Activated naive CD4-positive, alpha-beta T cell treated with anti-CD3 and anti-CD28 coated beads for 36 hours (primary cell): ENCODE data around the gene ELOVL2. TPM values are rescaled to one million over a fixed set of nuclear protein-coding genes. Genes with fewer than 3 reads are reported as not detected.

ENCODE experiments used
- CTCF ChIA-PET: fragments of 350-600 bp; sonication (Branson Sonifier 250); formaldehyde crosslinking; loops from one replicate; lab custom pipeline; 2021; ENCODE audit warnings: antibody characterized with exemption; lab: Charles Lee
- DNase-seq: peaks from one replicate; pipeline ENCODE4 v3.0.0-alpha.2; 2020
- H3K27ac Mint-ChIP-seq: one replicate; pipeline ENCODE4 v1.8.0; 2021; ENCODE audit warnings: mild to moderate bottlenecking, mixed read lengths
- H3K27me3 Mint-ChIP-seq: one replicate; pipeline ENCODE4 v1.8.0; 2021; ENCODE audit warnings: low read depth, mixed read lengths
- H3K36me3 Mint-ChIP-seq: one replicate; pipeline ENCODE4 v1.8.0; 2021; ENCODE audit warnings: low read depth, mixed read lengths
- H3K4me1 Mint-ChIP-seq: one replicate; pipeline ENCODE4 v1.8.0; 2021; ENCODE audit warnings: low read depth, mixed read lengths
- H3K4me3 Mint-ChIP-seq: one replicate; pipeline ENCODE4 v1.8.0; 2021; ENCODE audit warnings: mild to moderate bottlenecking, moderate library complexity, mixed read lengths
- H3K9me3 Mint-ChIP-seq: one replicate; pipeline ENCODE4 v1.8.0; 2021; ENCODE audit warnings: mixed read lengths
- intact Hi-C: fragments of 100-400 bp; cut with micrococcal nuclease; formaldehyde crosslinking; loops from one replicate; pipeline ENCODE4 v1.15.1; 2023
- total RNA-seq, 2 experiments: library from RNA; stranded (reverse); gene quantifications; one replicate each; pipeline ENCODE4 v1.2.3, GENCODE V29; 2021

The ELOVL2 gene
- total RNA-seq, 2 experiments from 2014 or later = not detected

DNA sequence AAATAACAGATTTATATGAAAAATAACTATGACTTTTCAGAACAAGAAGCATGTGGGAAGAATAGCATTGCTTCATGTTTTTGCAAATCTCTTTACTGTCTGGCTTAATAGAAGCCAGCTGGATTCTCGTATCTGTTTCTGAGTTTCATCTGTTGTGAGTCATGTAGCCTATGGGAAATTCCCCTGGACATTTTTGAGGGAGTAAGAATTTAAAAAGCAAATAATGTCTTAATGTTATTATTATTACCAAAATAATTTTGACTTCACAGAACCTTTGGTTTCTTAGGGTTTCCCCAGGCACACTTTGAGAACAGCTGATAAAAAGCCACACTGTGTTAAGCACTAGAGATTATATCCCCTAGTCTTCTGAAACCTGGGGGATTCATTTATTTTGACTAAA lies 81.4 kb downstream of the ELOVL2 start:
- no peak for DNase-seq
- H3K4me3 Mint-ChIP-seq = no peak overlapping the region
- H3K4me1 Mint-ChIP-seq = no peaks in the 10 kb centered on the region
- intact Hi-C loops = no loop called here
- H3K9me3 Mint-ChIP-seq = peaks cover 3% of the 10 kb centered on the region
- CTCF ChIA-PET = no interaction called here
- peaks cover 2% of the 10 kb centered on the region for H3K36me3 Mint-ChIP-seq
- H3K27me3 Mint-ChIP-seq = peaks cover 11% of the 10 kb centered on the region
- no peak overlapping the region for H3K27ac Mint-ChIP-seq

DNA sequence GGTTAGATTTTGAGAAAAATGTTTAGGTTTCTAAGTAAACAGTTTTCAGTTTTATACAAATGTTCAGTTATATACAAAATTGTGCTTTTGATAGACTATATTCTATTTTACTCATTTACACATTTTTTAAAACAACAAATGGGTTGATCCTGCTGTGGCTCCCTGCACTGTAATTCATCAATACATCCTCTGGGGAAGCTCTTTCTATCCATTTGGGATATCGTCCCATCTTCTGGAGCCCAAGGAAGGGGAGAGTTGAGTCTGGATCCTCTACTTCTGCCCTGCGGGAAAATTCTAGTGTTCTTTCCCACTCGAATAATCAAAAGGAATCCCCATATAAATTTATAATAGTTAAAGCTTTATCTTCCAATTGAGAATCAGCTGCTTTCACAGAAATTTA lies 82.3 kb downstream of the ELOVL2 start:
- Mint-ChIP-seq H3K27me3 (peaks cover 11% of the 10 kb centered on the region), H3K27ac (no peak overlapping the region), H3K9me3 (peaks cover 3% of the 10 kb centered on the region), H3K4me1 (no peaks in the 10 kb centered on the region), H3K36me3 (peaks cover 2% of the 10 kb centered on the region), H3K4me3 (no peak overlapping the region)
- intact Hi-C loops = no loop called here
- no peak for DNase-seq
- CTCF ChIA-PET = no interaction called here

DNA sequence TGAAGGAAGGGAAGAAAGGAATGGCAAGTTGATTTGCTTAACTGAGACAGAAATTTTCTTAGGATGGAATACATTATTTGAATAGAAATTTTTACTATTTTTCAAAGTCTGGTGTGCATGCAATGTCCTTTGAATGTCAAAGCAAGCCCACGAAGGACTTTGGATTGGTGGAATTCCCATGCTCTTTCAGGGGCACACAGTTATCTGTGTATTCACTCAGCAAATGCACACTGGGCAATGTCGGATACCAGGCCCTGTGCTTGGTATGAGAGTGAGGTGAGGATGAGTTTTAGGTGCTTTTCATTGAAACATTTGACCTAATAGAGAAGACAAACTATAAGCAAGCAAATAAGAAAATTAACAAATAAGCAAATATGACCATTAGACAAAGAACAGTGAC lies 83.9 kb downstream of the ELOVL2 start:
- no peaks in the 10 kb centered on the region for H3K9me3 Mint-ChIP-seq
- DNase-seq = no peak
- no peak overlapping the region for H3K27ac Mint-ChIP-seq
- H3K4me3 Mint-ChIP-seq = no peak overlapping the region
- H3K27me3 Mint-ChIP-seq = peaks cover 8% of the 10 kb centered on the region
- peaks cover 2% of the 10 kb centered on the region for H3K36me3 Mint-ChIP-seq
- no peaks in the 10 kb centered on the region for H3K4me1 Mint-ChIP-seq
- CTCF ChIA-PET = no interaction called here
- intact Hi-C loops = no loop called here

DNA sequence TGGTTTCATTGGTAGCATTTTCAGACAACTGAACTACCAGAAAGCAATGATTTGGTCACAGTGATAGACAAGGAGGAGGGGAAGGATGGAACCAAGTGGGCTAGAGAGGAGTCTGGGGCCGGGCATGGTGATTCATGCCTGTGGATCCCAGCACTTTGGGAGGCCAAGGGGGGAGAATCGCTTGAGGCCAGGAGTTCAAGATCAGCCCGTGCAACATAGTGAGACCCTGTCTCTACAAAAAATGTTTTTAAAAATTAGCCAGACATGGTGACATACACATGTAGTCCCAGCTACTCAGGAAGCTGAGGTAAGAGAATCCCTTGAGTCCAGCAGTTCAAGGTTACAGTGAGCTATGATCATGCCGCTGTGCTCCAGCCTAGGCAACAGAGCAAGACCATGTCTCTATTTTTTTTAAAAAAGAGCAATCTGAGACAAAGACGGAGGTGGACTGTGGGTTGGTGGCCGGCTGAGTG lies 86.7 kb downstream of the ELOVL2 start:
- CTCF ChIA-PET = interaction anchor here (0.6 kb wide), 1 partner anchor 143 kb away, joined by 3 read pairs; no protein-coding TSS in a partner anchor
- intact Hi-C loops = no loop called here
- no peaks in the 10 kb centered on the region for H3K4me1 Mint-ChIP-seq
- no peak overlapping the region for H3K27ac Mint-ChIP-seq
- H3K27me3 Mint-ChIP-seq = peaks cover 11% of the 10 kb centered on the region
- DNase-seq = no peak
- no peak overlapping the region for H3K4me3 Mint-ChIP-seq
- no peaks in the 10 kb centered on the region for H3K36me3 Mint-ChIP-seq
- no peaks in the 10 kb centered on the region for H3K9me3 Mint-ChIP-seq

DNA sequence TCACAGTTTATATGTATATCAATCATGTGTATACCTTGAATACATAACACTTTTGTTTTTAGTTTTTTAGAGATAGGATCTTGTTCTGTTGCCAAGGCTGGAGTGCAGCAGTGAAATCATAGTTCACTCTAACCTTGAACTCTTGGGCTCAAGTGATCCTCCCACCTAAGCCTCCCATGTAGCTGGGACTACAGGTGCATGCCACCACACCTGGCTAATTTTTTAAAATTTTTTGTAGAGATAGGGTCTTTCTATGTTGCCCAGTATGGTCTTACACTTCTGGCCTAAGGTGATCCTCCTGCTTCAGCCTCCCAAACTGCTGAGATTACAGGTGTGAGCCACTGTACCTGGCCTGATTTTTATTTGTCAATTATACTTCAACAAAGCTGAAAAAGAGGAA lies 87.3 kb downstream of the ELOVL2 start:
- Mint-ChIP-seq H3K27ac (no peak overlapping the region), H3K36me3 (no peaks in the 10 kb centered on the region), H3K9me3 (no peaks in the 10 kb centered on the region), H3K27me3 (peaks cover 11% of the 10 kb centered on the region), H3K4me1 (no peaks in the 10 kb centered on the region), H3K4me3 (no peak overlapping the region)
- DNase-seq = no peak
- intact Hi-C loops = no loop called here
- CTCF ChIA-PET = interaction anchor here (0.6 kb wide), 1 partner anchor 144 kb away, joined by 3 read pairs; no protein-coding TSS in a partner anchor

DNA sequence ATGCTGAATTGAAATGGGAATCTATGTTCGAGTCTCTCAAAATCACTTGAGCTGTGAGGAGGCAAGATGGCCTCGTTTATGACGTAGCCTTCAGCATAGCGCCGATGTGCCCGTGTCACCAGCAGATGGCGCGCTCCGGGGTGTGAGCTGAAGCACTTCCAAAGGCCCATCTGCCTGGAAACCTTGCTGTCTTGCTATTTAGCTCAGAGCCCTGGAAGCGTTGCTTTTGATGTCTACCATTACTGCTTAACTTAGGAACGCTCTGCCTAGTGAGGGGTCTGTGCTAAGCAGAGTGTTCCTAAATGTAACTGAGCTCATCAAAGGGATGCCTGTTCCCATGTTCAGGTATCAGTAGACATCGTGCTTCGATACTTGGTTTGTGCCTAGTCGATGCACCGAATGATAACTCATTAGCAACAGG lies 89.5 kb downstream of the ELOVL2 start:
- H3K36me3 Mint-ChIP-seq = no peaks in the 10 kb centered on the region

DNA sequence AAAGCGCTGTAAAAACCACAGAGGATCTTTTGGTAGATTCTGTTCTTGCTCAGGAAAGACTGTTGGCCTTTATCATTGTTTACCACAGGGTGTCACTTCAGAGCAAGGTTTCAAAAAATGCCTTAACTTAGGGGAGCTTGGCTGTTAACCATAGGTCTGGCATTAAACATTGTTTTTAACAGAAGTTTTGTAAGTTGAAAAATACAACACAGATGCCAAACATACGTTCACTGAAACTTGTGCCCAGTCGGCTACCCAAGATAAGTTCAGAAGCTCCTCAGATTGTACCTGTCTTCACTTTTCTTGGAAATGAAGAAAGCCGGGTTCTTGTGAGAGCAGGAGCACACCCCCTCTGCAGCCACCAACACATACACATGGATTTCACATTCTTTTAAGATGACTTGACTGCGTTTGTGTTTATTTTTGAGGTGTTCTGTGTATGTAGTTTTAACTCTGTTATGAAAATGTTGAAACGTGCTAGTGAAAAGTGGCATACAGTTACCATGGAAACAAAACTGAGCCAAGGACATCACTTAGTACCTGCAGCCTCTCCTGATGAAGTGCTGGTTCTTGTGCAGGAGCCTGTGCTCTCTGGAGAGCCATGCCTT lies 92.3 kb downstream of the ELOVL2 start:
- Mint-ChIP-seq H3K4me1 (no peaks in the 10 kb centered on the region), H3K27ac (no peak overlapping the region), H3K9me3 (no peaks in the 10 kb centered on the region), H3K4me3 (no peak overlapping the region), H3K36me3 (no peaks in the 10 kb centered on the region), H3K27me3 (peaks cover 18% of the 10 kb centered on the region)
- DNase-seq = no peak
- CTCF ChIA-PET = interaction anchor here (0.6 to 1.9 kb wide), 5 partner anchors 28 to 473 kb away, joined by 3 to 7 read pairs (median 3); no protein-coding TSS in a partner anchor
- intact Hi-C loops = loop anchor here (5.0 kb wide), 1 partner anchor 191 kb away; no protein-coding TSS in a partner anchor

More for the DNA sequence above, 89.5 kb downstream of the ELOVL2 start:
- intact Hi-C loops = loop anchor here (1.0 to 5.0 kb wide), 5 partner anchors 90 to 621 kb away; partner anchors contain the start of gene ELOVL2
- Mint-ChIP-seq H3K9me3 (no peaks in the 10 kb centered on the region), H3K27ac (no peak overlapping the region), H3K27me3 (peaks cover 16% of the 10 kb centered on the region), H3K4me3 (no peak overlapping the region), H3K4me1 (no peaks in the 10 kb centered on the region)
- CTCF ChIA-PET = interaction anchor here (0.6 to 2.3 kb wide), 19 partner anchors 9 to 620 kb away, joined by 3 to 37 read pairs (median 4); no protein-coding TSS in a partner anchor
- peak; percentile 84 for DNase-seq

DNA sequence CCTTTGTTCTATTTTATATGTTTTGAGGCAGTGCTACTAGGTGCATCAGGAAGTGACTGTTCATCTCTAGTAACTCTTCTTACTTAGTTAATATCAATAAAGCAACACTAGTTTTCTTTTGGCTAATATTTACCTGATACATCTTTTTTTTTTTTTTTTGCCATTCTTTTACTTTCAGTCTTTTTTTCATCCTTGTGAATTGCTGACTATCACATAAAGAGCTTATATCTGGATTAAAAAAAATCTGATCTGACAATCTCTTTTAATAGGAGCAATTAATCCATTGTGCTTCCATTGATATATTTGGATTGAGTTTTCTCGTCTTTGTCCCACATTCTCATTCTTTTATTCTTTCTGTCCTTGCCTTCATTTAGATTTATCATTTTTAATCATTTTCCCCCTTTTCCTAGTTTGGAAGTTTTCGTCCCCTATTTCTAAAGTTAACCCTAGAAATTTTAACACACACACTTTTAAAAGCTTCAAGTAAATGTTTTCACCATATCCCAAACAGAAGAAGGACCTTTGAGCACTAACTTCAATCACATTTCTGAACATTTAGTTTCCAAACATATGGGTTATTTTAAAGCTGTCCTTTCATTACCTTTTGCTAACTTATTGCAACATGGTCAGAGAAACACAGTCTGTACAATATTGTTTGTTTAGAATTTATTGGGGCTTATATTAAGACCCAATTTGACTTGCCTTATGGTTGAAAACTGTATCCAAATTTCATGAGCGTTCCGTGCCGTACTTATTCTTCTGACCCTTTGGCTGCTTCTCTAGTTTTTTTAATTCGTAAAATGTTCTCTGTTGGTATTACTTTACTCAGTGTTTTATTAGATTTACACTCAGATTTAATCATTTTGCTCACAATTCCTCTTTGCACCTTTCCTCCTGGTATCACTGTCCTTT lies 94.3 kb downstream of the ELOVL2 start:
- H3K27ac Mint-ChIP-seq = no peak overlapping the region
- H3K4me3 Mint-ChIP-seq = no peak overlapping the region
- DNase-seq = no peak
- H3K4me1 Mint-ChIP-seq = no peaks in the 10 kb centered on the region
- H3K36me3 Mint-ChIP-seq = no peaks in the 10 kb centered on the region
- intact Hi-C loops = loop anchor here (5.0 kb wide), 1 partner anchor 192 kb away; no protein-coding TSS in a partner anchor
- H3K9me3 Mint-ChIP-seq = no peaks in the 10 kb centered on the region
- CTCF ChIA-PET = interaction anchor here (0.8 kb wide), 1 partner anchor 117 kb away, joined by 3 read pairs; no protein-coding TSS in a partner anchor
- peaks cover 19% of the 10 kb centered on the region for H3K27me3 Mint-ChIP-seq

DNA sequence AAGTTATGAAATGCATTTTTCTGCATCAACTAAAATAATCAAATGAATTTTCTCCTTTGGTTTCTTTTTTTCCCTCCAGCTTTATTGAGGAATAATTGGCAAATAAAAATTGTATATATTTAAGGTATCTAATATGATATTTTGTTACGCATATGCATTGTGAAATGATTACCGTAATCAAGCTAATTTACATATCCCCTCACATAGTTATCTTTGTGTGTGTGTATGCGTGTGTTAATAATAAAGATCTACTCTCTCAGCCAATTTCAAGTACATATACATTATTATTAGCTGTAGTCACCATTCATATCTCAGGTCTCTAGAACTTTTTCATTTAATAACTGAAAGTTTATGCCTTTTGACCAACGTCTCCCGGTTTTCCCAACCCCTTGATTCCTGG lies 96.1 kb downstream of the ELOVL2 start:
- H3K4me1 Mint-ChIP-seq = no peaks in the 10 kb centered on the region
- H3K4me3 Mint-ChIP-seq = no peak overlapping the region
- no peak for DNase-seq
- CTCF ChIA-PET = no interaction called here
- H3K27ac Mint-ChIP-seq = no peak overlapping the region
- no peaks in the 10 kb centered on the region for H3K9me3 Mint-ChIP-seq
- intact Hi-C loops = no loop called here
- peaks cover 12% of the 10 kb centered on the region for H3K27me3 Mint-ChIP-seq
- no peaks in the 10 kb centered on the region for H3K36me3 Mint-ChIP-seq

DNA sequence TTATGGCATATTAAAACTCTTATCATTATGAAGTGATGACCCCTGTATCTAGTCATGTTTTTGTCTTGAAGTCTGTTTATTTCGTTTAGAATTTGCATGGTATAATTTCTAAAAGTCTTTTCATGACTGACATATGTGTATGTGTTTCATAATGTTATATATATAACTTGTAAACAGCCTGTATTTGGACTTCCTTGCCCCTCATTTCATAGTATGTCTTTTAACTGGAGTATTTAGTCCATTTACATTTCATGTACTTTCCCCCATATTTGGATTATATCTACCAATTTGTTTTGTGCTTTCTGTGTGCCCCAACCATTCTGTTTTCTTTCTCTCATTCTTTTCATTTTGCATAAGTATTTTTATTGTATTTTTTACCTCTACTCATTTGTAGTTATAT lies 98.3 kb downstream of the ELOVL2 start:
- Mint-ChIP-seq H3K27me3 (peaks cover 12% of the 10 kb centered on the region), H3K4me3 (no peak overlapping the region), H3K9me3 (no peaks in the 10 kb centered on the region), H3K36me3 (no peaks in the 10 kb centered on the region), H3K4me1 (no peaks in the 10 kb centered on the region), H3K27ac (no peak overlapping the region)
- intact Hi-C loops = no loop called here
- no peak for DNase-seq
- CTCF ChIA-PET = no interaction called here

DNA sequence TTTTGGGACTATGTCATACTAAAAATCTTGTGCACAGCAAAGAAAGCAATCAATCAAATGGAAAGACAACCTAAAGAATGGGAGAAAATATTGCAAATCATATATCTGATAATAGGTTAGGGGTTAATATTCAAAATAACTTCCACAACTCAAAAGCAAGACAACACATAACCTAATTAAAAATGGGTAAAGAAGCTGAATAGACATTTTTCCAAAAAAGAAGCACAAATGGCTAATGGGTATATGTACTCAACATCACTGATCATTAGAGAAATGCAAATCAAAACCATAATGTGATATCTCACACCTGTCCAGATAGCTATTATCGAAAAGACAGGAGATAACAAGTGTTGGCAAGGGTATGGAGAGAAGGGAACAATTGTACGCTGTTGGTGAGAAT lies 104.3 kb downstream of the ELOVL2 start:
- Mint-ChIP-seq H3K36me3 (no peaks in the 10 kb centered on the region), H3K4me1 (no peaks in the 10 kb centered on the region), H3K9me3 (no peaks in the 10 kb centered on the region), H3K27me3 (peaks cover 3% of the 10 kb centered on the region), H3K4me3 (no peak overlapping the region), H3K27ac (no peak overlapping the region)
- DNase-seq = no peak
- intact Hi-C loops = no loop called here
- CTCF ChIA-PET = interaction anchor here (1.9 kb wide), 1 partner anchor 15 kb away, joined by 5 read pairs; no protein-coding TSS in a partner anchor

DNA sequence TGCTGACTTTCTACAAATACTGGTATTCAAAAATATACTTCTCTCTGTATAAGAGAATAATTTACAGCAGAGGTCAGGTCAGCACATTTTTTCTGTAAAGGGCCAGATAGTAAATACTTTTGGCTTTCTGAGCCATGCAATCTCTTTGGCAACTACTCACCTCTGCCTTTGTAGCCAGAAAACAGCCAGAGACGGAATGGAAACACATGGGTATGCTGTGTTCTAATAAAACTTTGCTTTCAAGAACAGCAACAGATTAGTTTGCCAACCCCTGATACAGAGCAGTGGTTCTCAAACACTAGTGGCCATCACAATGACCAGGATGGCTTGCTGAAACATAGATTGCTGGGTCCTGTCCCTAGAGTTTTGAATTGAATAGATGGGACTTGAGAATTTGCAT lies 111.0 kb downstream of the ELOVL2 start:
- no peaks in the 10 kb centered on the region for H3K9me3 Mint-ChIP-seq
- no peaks in the 10 kb centered on the region for H3K36me3 Mint-ChIP-seq
- H3K4me1 Mint-ChIP-seq = no peaks in the 10 kb centered on the region
- intact Hi-C loops = no loop called here
- no peak for DNase-seq
- H3K27me3 Mint-ChIP-seq = peaks cover 15% of the 10 kb centered on the region
- no peak overlapping the region for H3K27ac Mint-ChIP-seq
- CTCF ChIA-PET = interaction anchor here (0.6 to 1.2 kb wide), 2 partner anchors 21 to 453 kb away, joined by 3 to 4 read pairs; no protein-coding TSS in a partner anchor
- H3K4me3 Mint-ChIP-seq = no peak overlapping the region
